GM12874 (cell line): ENCODE measurements around the gene KIFBP.

Experiments
- CTCF ChIP-seq: IDR thresholded peaks from 2 replicates; pipeline ENCODE4 v1.5.1; 2011; ENCODE audit warnings: low read depth, mild to moderate bottlenecking, control low read depth, low read length, moderate library complexity; ENCODE audit not compliant: insufficient read depth

Gene KIFBP

GRCh38 chr10:69057261-69057950 lies 68.8 kb downstream of the KIFBP start:
- TF ChIP-seq CTCF = no peak

DNA sequence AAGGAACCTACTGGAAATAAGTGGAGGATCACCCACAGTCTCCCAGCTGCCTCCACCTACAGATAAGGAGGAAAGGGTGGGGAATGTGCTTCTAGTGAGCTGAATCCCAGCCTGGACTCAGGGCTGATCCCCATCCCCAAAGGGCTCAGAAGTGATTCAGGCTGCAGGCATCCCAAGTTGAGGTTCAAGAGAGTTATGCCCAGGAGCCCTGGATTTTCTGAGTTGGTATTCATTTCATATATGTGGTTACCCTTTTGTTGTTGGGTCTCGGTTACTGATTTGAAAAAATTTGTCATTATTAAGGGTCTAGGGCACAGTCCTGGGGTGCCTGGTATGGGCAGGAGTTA lies 69.3 kb downstream of the KIFBP start:
- no peak for TF ChIP-seq CTCF

DNA sequence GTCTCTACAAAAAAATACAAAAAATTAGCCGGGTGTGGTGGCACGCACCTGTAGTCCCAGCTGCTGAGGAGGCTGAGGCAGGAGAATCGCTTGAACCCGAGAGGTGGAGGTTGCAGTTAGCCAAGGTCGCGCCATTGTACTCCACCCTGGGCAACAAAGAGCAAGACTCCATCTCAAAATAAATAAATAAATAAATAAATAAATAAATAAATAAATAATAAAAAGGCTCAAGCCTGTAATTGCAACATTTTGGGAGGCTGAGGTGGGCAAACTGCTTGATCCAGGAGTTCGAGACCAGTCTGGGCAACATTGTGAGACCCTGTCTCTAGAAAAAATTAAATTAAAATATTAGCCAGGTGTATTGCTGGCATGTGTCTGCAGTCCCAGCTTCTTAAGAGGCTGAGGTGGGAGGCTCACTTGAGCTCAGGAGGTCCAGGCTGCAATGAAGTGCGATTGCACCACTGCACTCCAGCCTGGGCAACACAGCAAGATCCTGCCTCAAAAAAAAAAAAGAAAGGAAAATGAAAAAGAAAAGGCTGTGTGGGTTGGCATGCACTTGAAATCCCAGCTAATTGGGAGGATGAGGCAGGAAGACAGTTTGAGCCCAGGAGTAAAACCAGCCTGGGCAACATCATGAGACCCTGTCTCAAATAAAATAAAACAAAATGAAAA lies 71.7 kb downstream of the KIFBP start:
- TF ChIP-seq CTCF = no peak

DNA sequence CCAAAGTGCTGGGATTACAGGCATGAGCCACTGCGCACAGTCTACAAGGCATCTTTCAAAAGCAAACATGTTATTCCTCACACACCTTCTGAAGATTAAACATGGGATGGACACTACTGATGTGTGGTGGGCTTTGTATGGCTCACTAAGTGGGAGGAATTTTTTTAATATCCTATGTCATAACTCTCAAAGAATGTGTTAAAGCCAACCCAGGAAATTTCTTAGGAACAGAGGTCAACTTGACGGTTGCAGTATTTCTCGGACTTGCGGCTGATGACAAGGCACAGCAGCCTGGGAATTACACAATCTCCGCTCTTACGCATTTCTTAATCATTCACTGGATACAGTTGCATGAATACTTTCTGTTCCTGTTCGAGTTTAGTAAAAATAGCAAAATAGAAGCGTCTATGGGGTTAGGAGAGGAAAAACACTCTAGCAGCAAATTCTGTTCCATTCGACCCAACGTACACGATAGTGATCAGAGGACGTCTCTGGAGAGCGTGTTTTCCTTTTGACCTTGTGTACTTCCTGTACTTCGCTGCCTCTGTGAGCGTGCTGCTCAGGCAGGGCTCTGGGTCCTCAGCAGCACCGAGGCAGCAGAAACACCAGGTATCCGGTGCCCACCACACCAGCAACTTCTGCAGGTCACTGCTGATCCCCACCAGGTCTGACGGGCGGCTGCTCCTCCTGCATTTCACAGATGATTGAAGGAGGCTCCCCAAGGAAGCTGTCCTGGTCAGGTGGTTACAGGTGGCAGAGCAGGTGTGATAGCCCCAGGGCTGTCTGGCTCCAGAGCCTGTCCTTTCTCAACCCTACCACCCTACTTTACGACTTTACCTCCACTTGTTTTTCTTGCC lies 72.9 kb downstream of the KIFBP start:
- TF ChIP-seq CTCF = no peak

DNA sequence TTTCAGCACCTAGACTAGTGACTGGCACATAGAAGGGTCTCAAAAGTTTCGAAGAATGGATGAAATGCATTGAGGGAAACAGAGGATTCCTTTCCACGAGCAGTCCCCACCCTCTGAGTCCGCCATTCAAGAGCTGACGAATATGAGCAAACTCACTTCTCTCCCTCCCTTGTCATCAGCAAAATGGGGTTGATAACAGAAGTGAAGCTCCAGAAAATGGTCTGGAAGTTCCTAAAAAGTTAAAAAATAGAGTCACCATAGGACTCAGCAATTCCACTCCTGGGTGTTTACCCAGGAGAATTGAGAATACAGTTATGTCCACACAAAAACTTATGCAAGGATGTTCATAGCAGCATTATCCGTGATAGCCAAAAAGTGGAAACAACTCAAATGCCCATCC lies 74.3 kb downstream of the KIFBP start:
- no peak for TF ChIP-seq CTCF

- TF ChIP-seq CTCF = peak; percentile 21; the same call in 1 of the 2 replicates
Measured at GRCh38 chr10:69064762-69065328, 76.2 kb downstream of the KIFBP start.
